Prostate gland (tissue), 2 donors: ENCODE measurements around the gene DNAJB8.

Experiments
- POLR2A ChIP-seq: fragments of 450-650 bp; IDR thresholded peaks from one replicate; pipeline ENCODE4 v1.6.1; 2016; ENCODE audit warnings: antibody characterized with exemption, mild to moderate bottlenecking
- TF ChIP-seq, protein P1 (sequence below), 4 experiments: fragments of 200-600 bp in 2 of 4; fragments of 450-650 bp in 2 of 4; sonication (generic) in 2 of 4; IDR thresholded peaks; 1 replicate in 3 of 4; 2 replicates in 1 of 4; pipeline ENCODE4 v1.5.1; 2016 to 2019; ENCODE audit warnings: antibody characterized with exemption in 4 of 4, mild to moderate bottlenecking in 2 of 4, moderate library complexity in 2 of 4

DNA sequence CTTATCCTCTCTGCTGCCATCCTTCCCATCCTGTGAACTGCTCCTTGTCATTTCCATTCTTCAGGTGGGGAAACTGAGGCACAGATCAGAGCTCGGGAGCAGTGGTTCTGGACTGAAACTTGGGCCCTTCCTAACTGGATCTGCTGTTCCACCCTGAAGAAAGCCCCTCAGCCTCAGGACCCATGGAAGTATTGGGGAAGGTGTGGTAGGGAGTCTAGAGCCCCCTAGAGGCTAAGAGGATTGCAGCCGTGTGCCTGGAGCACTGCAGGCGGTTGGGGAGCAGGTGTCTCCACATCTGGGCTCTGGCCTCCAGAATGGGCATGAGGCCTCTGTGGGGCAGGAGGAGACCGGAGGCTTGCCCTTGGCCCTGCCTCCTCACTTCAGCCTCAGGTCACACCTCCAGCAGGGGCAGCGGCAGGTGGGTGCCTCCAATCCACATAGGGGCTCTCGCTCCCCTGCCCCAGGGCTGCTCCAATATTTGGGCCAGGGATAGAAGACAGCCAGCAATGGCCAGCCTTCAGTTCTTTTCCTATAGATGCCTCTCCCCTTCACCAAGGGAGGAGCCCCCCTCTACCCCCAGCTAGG lies 28.1 kb downstream of the DNAJB8 start:
- TF ChIP-seq POLR2A, result no peak
- TF ChIP-seq, protein P1, sequence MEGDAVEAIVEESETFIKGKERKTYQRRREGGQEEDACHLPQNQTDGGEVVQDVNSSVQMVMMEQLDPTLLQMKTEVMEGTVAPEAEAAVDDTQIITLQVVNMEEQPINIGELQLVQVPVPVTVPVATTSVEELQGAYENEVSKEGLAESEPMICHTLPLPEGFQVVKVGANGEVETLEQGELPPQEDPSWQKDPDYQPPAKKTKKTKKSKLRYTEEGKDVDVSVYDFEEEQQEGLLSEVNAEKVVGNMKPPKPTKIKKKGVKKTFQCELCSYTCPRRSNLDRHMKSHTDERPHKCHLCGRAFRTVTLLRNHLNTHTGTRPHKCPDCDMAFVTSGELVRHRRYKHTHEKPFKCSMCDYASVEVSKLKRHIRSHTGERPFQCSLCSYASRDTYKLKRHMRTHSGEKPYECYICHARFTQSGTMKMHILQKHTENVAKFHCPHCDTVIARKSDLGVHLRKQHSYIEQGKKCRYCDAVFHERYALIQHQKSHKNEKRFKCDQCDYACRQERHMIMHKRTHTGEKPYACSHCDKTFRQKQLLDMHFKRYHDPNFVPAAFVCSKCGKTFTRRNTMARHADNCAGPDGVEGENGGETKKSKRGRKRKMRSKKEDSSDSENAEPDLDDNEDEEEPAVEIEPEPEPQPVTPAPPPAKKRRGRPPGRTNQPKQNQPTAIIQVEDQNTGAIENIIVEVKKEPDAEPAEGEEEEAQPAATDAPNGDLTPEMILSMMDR (IDR thresholded peaks at IDR 0.05), result no peak
